Measurements from ENCODE around the gene HTATSF1. TPM values are rescaled to one million over a fixed set of nuclear protein-coding genes. Genes with fewer than 3 reads are reported as not detected.

Gene HTATSF1
- total RNA-seq, 1 experiment from 2014 or later = 49.5 TPM

DNA sequence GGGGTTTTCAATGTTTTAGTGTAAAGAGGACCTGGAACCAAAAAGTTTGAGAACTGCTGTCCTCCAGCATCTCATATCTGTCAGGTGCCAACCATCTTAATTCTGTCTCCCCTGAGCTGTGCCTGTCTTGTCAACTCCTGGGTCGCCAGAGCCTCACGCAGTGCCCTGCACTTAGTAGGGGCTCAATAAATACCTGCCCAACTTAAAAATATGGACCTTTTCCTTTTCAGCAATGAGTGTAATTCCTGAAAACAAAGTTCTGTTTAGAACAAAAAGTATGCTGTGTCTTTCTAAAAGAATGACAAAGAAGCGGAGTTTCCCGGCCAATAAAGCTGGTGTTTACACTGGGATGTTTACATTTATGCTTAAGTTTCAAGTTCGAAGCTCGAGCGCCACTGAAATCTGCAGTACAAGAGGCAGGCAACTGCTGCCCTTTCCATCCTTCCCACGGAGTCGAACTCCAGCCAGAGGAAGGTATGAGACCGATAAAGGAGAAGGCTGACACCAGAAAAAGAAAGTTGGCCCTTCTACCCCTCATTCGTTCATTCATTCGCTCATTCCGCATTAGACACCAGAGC, 1.1 kb upstream of the HTATSF1 start:
- H3K36me3 Mint-ChIP-seq (ENCODE audit: insufficient read depth in 1 of 3, low read depth in 3 of 3) = peaks cover 7 to 14% (median 8%) of the 10 kb centered on the region in 3 experiments
- Histone ChIP-seq H2BK15ac (ENCODE audit: low read depth, low read length) (no peak overlapping the region), H2BK20ac (ENCODE audit: low read depth, low read length, poor library complexity, severe bottlenecking) (no peak overlapping the region), H4K5ac (ENCODE audit: insufficient read length, low read depth, low read length) (no peak overlapping the region), H3K23ac (ENCODE audit: insufficient read length, low read depth, low read length) (no peak overlapping the region), H2AFZ (ENCODE audit: low read length) (no peak overlapping the region), H3K23me2 (ENCODE audit: insufficient read length, low read depth, low read length, poor library complexity, severe bottlenecking) (peaks cover 6% of the 10 kb centered on the region), H3T11ph (ENCODE audit: low read length) (no peak overlapping the region), H3K18ac (ENCODE audit: insufficient read length, low read depth, low read length) (no peak overlapping the region), H4K20me1 (ENCODE audit: control insufficient read depth, insufficient read depth, insufficient read length) (no peaks in the 10 kb centered on the region), H3K9me3 (ENCODE audit: control insufficient read depth, low read depth, low read length) (peaks cover 39% of the 10 kb centered on the region), H3K4me2 (ENCODE audit: insufficient read depth, insufficient read length, low read length) (peak overlapping the region; percentile 77), H3K56ac (ENCODE audit: insufficient read length, low read depth, low read length) (no peak overlapping the region), H2BK120ac (ENCODE audit: low read depth, low read length, poor library complexity, severe bottlenecking) (no peak overlapping the region), H3K4me1 (ENCODE audit: insufficient read depth, low read length) (no peaks in the 10 kb centered on the region), H4K91ac (ENCODE audit: insufficient read length, low read depth, low read length) (no peak overlapping the region), H3K79me1 (ENCODE audit: insufficient read depth, low read depth, low read length, poor library complexity, severe bottlenecking) (no peaks in the 10 kb centered on the region), H3K14ac (ENCODE audit: insufficient read depth, low read length) (no peak overlapping the region), H2AK5ac (ENCODE audit: insufficient read length, low read length) (no peak overlapping the region), H2BK5ac (ENCODE audit: insufficient read length, low read length) (no peak overlapping the region), H3K27ac (ENCODE audit: insufficient read length, low read depth, low read length) (no peak overlapping the region), H3K79me2 (ENCODE audit: insufficient read depth, low read length) (no peaks in the 10 kb centered on the region; the same call in 1 of the 2 replicates), H2BK12ac (ENCODE audit: insufficient read length, low read depth, low read length) (no peak overlapping the region), H3K27me3 (ENCODE audit: insufficient read depth, low read length) (no peaks in the 10 kb centered on the region), H3K4ac (ENCODE audit: low read depth, low read length) (no peak overlapping the region), H3K9ac (ENCODE audit: extremely low read depth, insufficient read length, low read length) (peak overlapping the region; percentile 66), H4K8ac (replicated peaks; ENCODE audit: insufficient read length, low read depth, low read length) (no peak overlapping the region)
- no peak for DNase-seq
- WGBS (ENCODE audit: extremely low coverage, insufficient read length, low lambda C conversion rate) = no CpG with 5 or more reads among the region's 13 CpGs
- no peaks in the 10 kb centered on the region; the same call in 1 of the 2 replicates for H3K27me3 Mint-ChIP-seq (ENCODE audit: low read depth)
- H3K27ac Mint-ChIP-seq = peak overlapping the region; percentile 83 to 96 (median 90); a peak in 6 of 7 replicates
- TF ChIP-seq, protein P1, sequence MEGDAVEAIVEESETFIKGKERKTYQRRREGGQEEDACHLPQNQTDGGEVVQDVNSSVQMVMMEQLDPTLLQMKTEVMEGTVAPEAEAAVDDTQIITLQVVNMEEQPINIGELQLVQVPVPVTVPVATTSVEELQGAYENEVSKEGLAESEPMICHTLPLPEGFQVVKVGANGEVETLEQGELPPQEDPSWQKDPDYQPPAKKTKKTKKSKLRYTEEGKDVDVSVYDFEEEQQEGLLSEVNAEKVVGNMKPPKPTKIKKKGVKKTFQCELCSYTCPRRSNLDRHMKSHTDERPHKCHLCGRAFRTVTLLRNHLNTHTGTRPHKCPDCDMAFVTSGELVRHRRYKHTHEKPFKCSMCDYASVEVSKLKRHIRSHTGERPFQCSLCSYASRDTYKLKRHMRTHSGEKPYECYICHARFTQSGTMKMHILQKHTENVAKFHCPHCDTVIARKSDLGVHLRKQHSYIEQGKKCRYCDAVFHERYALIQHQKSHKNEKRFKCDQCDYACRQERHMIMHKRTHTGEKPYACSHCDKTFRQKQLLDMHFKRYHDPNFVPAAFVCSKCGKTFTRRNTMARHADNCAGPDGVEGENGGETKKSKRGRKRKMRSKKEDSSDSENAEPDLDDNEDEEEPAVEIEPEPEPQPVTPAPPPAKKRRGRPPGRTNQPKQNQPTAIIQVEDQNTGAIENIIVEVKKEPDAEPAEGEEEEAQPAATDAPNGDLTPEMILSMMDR (conservative IDR thresholded peaks at IDR 0.05) = no peak
- H3K9me3 Mint-ChIP-seq = peaks cover 56 to 57% of the 10 kb centered on the region in 2 experiments
- peaks cover 4 to 7% of the 10 kb centered on the region in 2 experiments; a peak in 3 of 4 replicates for H3K4me1 Mint-ChIP-seq
- H3K4me3 Mint-ChIP-seq = peak overlapping the region; percentile 76 to 89

All from H9 (cell line).